Uterus (tissue), 4 donors: ENCODE measurements around the gene HMMR. TPM values are rescaled to one million over a fixed set of nuclear protein-coding genes. Genes with fewer than 3 reads are reported as not detected.
A peak's percentile ranks its signal among the peaks of the same experiment; 100 is the strongest.

Source experiments
- DNase-seq, 2 donors: peaks; one replicate each; pipeline ENCODE4 v3.0.0-alpha.2; 2019 to 2020
- H3K27ac ChIP-seq, 2 donors: fragments of 200-600 bp; sonication (generic); 1 replicate in 1 of 2; 2 replicates in 1 of 2; pipeline ENCODE4 v1.5.1; 2016 to 2018
- H3K27me3 ChIP-seq, 2 donors: fragments of 200-600 bp; sonication (generic); one replicate each; pipeline ENCODE4 v1.5.1; 2018 to 2019; ENCODE audit warnings: control low read depth in 1 of 2
- H3K36me3 ChIP-seq, 2 donors: fragments of 200-600 bp; sonication (generic); one replicate each; pipeline ENCODE4 v1.5.1; 2019; ENCODE audit warnings: control low read depth in 1 of 2
- H3K4me1 ChIP-seq, 2 donors: fragments of 200-600 bp; sonication (generic); one replicate each; pipeline ENCODE4 v1.5.1; 2018 to 2019; ENCODE audit warnings: control low read depth in 1 of 2
- H3K4me3 ChIP-seq, 2 donors: fragments of 200-600 bp; sonication (generic); 1 replicate in 1 of 2; 2 replicates in 1 of 2; pipeline ENCODE4 v1.5.1; 2018 to 2019; ENCODE audit warnings: mild to moderate bottlenecking in 1 of 2
- H3K9me3 ChIP-seq, 2 donors: fragments of 200-600 bp; sonication (generic); one replicate each; pipeline ENCODE4 v1.5.1; 2019; ENCODE audit warnings: control low read depth in 1 of 2
- CTCF ChIP-seq, 4 experiments: fragments of 200-600 bp in 2 of 4; fragments of 450-650 bp in 2 of 4; sonication (generic) in 2 of 4; IDR thresholded peaks; one replicate each; pipeline ENCODE4 v1.5.1; 2016 to 2019; ENCODE audit warnings: antibody characterized with exemption in 4 of 4, mild to moderate bottlenecking in 2 of 4, moderate library complexity in 1 of 4
- POLR2A ChIP-seq, 2 donors: fragments of 450-650 bp; IDR thresholded peaks; one replicate each; pipeline ENCODE4 v1.6.1; 2016; ENCODE audit warnings: antibody characterized with exemption in 2 of 2, mild to moderate bottlenecking in 1 of 2, moderate library complexity in 1 of 2
- intact Hi-C: fragments of 100-400 bp; cut with DNase I; formaldehyde crosslinking; loops from one replicate; pipeline ENCODE4 v1.15.1; 2023; ENCODE audit warnings: low total_unique reads
- total RNA-seq, 4 donors: library from RNA; depleted of rRNA in 3 of 4; stranded (reverse); fragments of >200 nt in 3 of 4; gene quantifications; one replicate each; pipeline versions ENCODE4 v1.1.0 to v1.2.4, GENCODE V29; 2014 to 2023
- donor health status: DM: yes; HTN: yes; CAD: no.

Gene HMMR
- total RNA-seq, 4 donors from 2014 or later: 13.8 TPM; not detected in 3

GRCh38 chr5:163434401-163434866 is 26.0 kb upstream of the HMMR start:
- no peaks in the 10 kb centered on the region for H3K9me3 ChIP-seq
- H3K4me1 ChIP-seq: peaks cover 0 to 4% of the 10 kb centered on the region in 2 donors
- intact Hi-C loops: no loop called here
- no peaks in the 10 kb centered on the region for H3K27me3 ChIP-seq
- TF ChIP-seq CTCF (IDR thresholded peaks at IDR 0.05) (no peak), POLR2A (IDR thresholded peaks at IDR 0.05) (no peak)
- no peaks in the 10 kb centered on the region for H3K36me3 ChIP-seq
- no peak overlapping the region for H3K27ac ChIP-seq
- H3K4me3 ChIP-seq: no peak overlapping the region
- DNase-seq: no peak

GRCh38 chr5:163436515-163436914 is 23.9 kb upstream of the HMMR start:
- no peaks in the 10 kb centered on the region for H3K36me3 ChIP-seq
- H3K27ac ChIP-seq: peak overlapping the region; percentile 83 to 90
- H3K9me3 ChIP-seq: no peaks in the 10 kb centered on the region
- no peaks in the 10 kb centered on the region for H3K27me3 ChIP-seq
- DNase-seq: no peak
- intact Hi-C loops: no loop called here
- no peak for TF ChIP-seq CTCF (IDR thresholded peaks at IDR 0.05)
- no peak for TF ChIP-seq POLR2A (IDR thresholded peaks at IDR 0.05)
- H3K4me3 ChIP-seq: no peak overlapping the region
- peaks cover 0 to 4% of the 10 kb centered on the region in 2 donors for H3K4me1 ChIP-seq

GRCh38 chr5:163437011-163437308 is 23.5 kb upstream of the HMMR start:
- TF ChIP-seq POLR2A (IDR thresholded peaks at IDR 0.05): no peak
- TF ChIP-seq CTCF (IDR thresholded peaks at IDR 0.05): no peak
- Histone ChIP-seq H3K27ac (peak overlapping the region; percentile 83 to 90), H3K36me3 (no peaks in the 10 kb centered on the region), H3K4me1 (peaks cover 0 to 4% of the 10 kb centered on the region in 2 donors), H3K27me3 (no peaks in the 10 kb centered on the region), H3K4me3 (peak overlapping the region; percentile 87 to 90), H3K9me3 (no peaks in the 10 kb centered on the region)
- intact Hi-C loops: no loop called here
- no peak for DNase-seq

GRCh38 chr5:163437309-163438182 is 22.9 kb upstream of the HMMR start, which contains the start of gene CCNG1:
Gene CCNG1 (plus strand): TSS chr5:163437595. CDS start chr5:163439257, 1,662 bp downstream.
- Histone ChIP-seq H3K4me3 (peak within 1 kb of the TSS; percentile 87 to 90), H3K4me1 (peaks cover 0 to 4% of the 10 kb centered on the region in 2 donors), H3K36me3 (no peaks in the 10 kb centered on the region), H3K9me3 (no peaks in the 10 kb centered on the region), H3K27ac (peak within 1 kb of the TSS; percentile 83 to 90), H3K27me3 (no peaks in the 10 kb centered on the region)
- TF ChIP-seq POLR2A (IDR thresholded peaks at IDR 0.05): peak; percentile 63 to 71
- peak in 1 of 4 experiments; percentile 6 for TF ChIP-seq CTCF (IDR thresholded peaks at IDR 0.05)
- DNase-seq: peak; percentile 94 to 95
- intact Hi-C loops: no loop called here

GRCh38 chr5:163439092-163439425 is 21.4 kb upstream of the HMMR start:
- Histone ChIP-seq H3K4me3 (no peak overlapping the region), H3K36me3 (no peaks in the 10 kb centered on the region), H3K4me1 (peaks cover 0 to 4% of the 10 kb centered on the region in 2 donors), H3K9me3 (no peaks in the 10 kb centered on the region), H3K27ac (no peak overlapping the region), H3K27me3 (no peaks in the 10 kb centered on the region)
- TF ChIP-seq CTCF (IDR thresholded peaks at IDR 0.05) (no peak), POLR2A (IDR thresholded peaks at IDR 0.05) (no peak)
- DNase-seq: no peak
- intact Hi-C loops: no loop called here
